Astrocyte of the hippocampus (primary cell): ENCODE results near the gene ZNF607.

ENCODE experiments used
- DNase-seq: peaks from one replicate; pipeline ENCODE4 v3.0.0; 2011; ENCODE audit warnings: low read depth, low spot score

ZNF607 gene

GRCh38 chr19:37654118-37654517 is 65.4 kb downstream of the ZNF607 start:
- peak; percentile 31 for DNase-seq
